Stimulated activated CD8-positive, alpha-beta memory T cell treated with anti-CD3 and anti-CD28 coated beads, Interleukin-12 subunit alpha, Interleukin-12 subunit beta, amount 100 ng/mL, for 24 hours (primary cell): ENCODE results near the gene XRN2.
"Not testable (repeated sequence)": the region's sequence is repeated elsewhere in the genome, so short reads cannot be mapped to it uniquely, and the experiment has no call there.

ENCODE experiments used
- DNase-seq: peaks from one replicate; pipeline ENCODE4 v3.0.0-alpha.2; 2020; ENCODE audit errors: extremely low read depth

XRN2 gene

GRCh38 chr20:21344961-21345360, 41.8 kb downstream of the XRN2 start:
- DNase-seq: no peak

GRCh38 chr20:21352703-21353102, 49.6 kb downstream of the XRN2 start:
- no peak for DNase-seq

- DNase-seq: no peak
Measured at GRCh38 chr20:21353236-21353635, 50.1 kb downstream of the XRN2 start.

DNA sequence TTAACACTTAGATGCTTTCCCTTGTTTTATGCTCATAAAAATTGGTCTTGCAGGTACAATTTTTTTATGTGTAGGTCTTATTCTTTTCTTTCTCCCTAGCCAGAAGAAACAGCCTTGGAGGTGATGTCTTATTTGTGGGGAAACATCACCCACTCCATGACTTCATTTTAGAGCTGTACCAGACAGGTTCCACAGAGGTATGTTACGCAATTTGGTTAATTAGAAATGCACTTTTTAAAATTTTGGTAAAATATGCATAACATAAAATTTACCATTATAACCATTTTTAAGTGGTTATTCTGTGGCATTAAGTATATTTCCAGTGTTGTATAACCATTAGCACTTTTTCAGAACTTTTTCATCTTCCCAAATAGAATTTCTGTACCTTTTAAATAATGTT, 52.9 kb downstream of the XRN2 start:
- DNase-seq: no peak

- DNase-seq: no peak
Measured at GRCh38 chr20:21356386-21356785, 53.3 kb downstream of the XRN2 start.

GRCh38 chr20:21357844-21358243, 54.7 kb downstream of the XRN2 start:
- no peak for DNase-seq

DNA sequence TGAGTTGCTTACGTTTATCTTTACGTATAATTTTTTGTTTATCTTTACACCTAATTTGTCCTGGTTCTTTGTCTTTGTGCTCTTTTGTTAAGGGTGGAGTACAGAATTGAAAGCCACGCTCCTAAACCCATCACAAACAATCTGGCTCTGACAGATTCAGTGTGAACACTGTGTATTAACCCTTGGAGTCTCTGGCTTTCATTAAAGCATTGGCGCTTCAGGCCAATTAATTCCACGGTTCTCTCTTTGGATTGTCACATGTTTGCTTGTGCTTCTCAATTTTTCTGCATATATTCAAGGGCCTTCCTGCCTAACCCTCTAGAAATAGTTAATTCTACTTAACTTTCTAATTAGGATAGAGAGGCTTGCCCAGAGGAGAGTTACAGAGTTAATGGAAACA, 55.6 kb downstream of the XRN2 start:
- no peak for DNase-seq

- DNase-seq: no peak
Measured at GRCh38 chr20:21360705-21361104, 57.6 kb downstream of the XRN2 start.

GRCh38 chr20:21361266-21361665, 58.1 kb downstream of the XRN2 start:
- DNase-seq: no peak

DNA sequence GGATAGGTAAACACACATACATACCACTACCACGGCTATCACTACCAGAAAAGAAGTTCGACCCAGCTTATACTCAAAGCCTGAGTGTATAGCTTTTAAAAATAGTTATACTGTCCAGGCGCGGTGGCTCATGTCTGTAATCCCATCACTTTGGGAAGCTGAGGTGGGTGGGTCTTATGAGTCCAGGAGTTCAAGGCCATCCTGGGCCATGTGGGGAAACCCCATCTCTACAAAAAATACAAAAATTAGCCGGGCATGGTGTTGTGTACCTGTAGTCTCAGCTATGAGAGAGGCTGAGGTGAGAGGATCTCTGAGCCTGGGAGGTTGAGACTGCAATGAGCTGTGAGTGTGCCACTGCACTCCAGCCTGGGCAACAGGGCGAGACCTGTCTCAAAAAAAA, 61.3 kb downstream of the XRN2 start:
- DNase-seq: no peak

- DNase-seq: no peak
Measured at GRCh38 chr20:21365771-21366170, 62.6 kb downstream of the XRN2 start.

- not testable (repeated sequence) for DNase-seq
Measured at GRCh38 chr20:21366273-21366672, 63.1 kb downstream of the XRN2 start.

- no peak for DNase-seq
Measured at GRCh38 chr20:21368791-21369190, 65.7 kb downstream of the XRN2 start.

GRCh38 chr20:21371193-21371592, 68.1 kb downstream of the XRN2 start:
- no peak for DNase-seq

GRCh38 chr20:21372016-21372415, 68.9 kb downstream of the XRN2 start:
- no peak for DNase-seq

DNA sequence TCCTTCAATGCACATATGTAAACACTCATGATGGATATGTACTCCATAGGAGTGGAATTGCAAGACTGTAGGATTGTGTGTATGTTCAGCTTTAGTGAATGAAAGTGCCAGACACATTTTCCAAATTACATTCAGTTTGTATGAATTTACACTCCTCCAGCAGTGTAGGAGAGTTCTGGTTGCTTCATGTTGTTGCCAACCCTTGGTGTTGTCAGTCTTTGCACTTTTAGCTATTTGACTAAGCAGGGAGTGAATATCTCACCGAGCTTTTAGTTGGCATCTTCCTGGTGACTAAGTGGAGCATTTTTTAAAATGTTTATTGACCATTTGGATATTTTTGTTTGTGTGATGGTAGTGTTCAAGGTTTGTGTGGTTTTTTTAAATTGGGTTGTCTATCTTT, 70.3 kb downstream of the XRN2 start:
- no peak for DNase-seq

GRCh38 chr20:21376626-21377025, 73.5 kb downstream of the XRN2 start:
- no peak for DNase-seq

- no peak for DNase-seq
Measured at GRCh38 chr20:21377701-21378100, 74.6 kb downstream of the XRN2 start.

DNA sequence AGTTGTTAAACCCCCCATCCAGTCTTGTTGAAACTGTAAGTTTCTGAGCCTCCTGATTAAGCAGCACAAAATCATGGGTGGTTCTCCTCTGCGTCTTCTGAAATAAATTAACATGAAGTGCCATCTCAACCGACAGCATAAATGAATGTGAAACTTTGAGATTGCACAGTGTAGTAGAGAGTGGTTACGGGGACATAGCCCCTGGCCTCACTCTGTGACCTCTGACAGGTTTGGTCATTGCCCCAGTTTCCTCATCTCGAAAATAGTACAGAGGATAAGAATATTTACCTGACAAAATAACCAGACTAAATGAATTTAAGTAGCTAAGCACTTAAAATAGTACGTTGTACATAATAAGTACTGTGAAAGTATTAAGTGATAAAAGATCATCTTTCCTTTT, 75.1 kb downstream of the XRN2 start:
- DNase-seq: no peak

- DNase-seq: no peak
Measured at GRCh38 chr20:21380711-21381110, 77.6 kb downstream of the XRN2 start.

DNA sequence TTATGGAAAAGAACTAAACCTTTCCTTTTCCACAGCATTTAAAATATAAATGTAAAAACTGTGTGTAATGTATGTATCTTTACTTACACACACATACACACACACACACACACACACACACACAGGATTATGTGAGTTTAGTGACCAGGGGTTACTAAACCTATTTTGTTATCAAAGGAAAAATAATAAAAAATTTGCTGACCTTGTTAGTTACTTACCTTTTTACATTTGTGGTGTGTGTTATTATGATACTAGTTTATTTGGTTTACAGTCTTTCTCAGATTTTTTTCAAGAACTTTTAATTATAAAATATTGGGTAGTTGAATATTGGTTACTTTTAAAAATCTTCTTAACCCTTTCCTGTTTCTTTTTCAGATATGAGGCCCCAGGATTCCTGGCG, 78.5 kb downstream of the XRN2 start:
- DNase-seq: no peak

GRCh38 chr20:21384308-21384892, 81.3 kb downstream of the XRN2 start:
- no peak for DNase-seq

DNA sequence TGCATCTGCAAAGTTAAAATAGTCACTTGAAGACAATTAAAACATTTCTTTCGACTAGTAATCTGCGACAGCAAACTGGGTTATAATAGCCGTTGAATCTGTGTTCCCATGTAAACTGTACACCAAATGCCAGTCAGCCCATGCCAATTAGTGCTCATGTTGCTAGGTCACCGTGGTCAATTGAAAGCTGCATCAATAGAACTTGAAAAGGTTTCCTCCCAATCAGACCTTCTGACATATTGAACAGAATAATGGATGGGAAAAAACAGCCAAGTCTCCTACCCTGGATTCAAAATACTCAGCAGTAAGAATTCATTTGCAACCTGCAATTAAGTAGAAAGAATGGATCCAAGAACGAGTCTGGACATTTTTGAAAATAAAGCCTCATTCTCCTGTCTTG, 83.0 kb downstream of the XRN2 start:
- no peak for DNase-seq

DNA sequence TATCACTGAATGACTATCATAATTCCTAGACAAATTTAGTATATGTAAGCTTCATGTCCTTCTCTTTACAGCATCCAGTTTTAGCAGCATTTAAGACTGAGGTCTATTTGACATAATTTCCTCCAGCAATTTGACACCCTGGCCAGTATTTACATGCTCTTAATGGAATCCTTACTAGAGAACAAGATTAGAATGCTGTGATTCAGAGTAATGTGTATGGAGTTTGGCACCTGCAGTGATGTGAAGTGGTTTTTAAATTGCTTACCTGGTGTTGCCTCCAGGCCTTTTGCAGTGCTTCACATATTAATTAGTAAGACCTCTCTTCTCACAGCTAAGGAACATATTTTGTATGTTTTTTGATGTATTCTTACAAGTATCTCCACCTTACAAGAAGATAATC, 84.4 kb downstream of the XRN2 start:
- no peak for DNase-seq

DNA sequence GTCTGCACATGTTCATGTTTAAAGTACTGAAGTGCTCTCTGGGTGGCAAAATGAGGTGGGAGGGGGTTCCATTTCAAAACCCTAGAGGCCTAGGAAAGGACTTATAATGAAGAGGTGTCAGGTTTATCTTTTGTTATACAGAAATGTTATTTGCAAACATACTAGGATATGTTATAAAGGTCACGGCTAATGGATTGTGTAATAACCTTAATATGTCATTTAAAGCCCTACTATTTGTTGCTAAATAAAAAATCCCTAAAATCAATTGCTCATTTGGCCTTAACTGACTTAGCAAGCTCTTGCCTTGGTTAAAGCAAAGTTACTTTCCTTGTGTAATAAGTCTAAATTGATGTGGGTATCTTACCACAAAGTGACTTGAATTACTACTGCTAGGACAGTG, 85.4 kb downstream of the XRN2 start:
- DNase-seq: no peak
